Measurements from ENCODE around the gene ATG2A. TPM values are rescaled to one million over a fixed set of nuclear protein-coding genes. Genes with fewer than 3 reads are reported as not detected.

The ATG2A gene
- total and polyA plus RNA-seq, 2 of the 8 experiments (the other 6 are each of a cell fraction or from before 2014, with no cell fraction given) = 12.1 to 22.1 TPM

GRCh38 chr11:64859542-64860414, 57.2 kb downstream of the ATG2A start (continued):
- TF ChIP-seq JUN (IDR thresholded peaks at IDR 0.05; ENCODE audit: low read depth, low read length) (no peak), KDM5A (IDR thresholded peaks at IDR 0.05; ENCODE audit: low read length) (no peak), PHF8 (conservative IDR thresholded peaks at IDR 0.05; ENCODE audit: low read depth, low read length) (no peak), EGR1 (IDR thresholded peaks at IDR 0.05; ENCODE audit: borderline replicate concordance, low read depth, low read length) (no peak), HDAC6 (IDR thresholded peaks at IDR 0.05; ENCODE audit: low read depth, low read length) (no peak), SUZ12 (IDR thresholded peaks at IDR 0.05; ENCODE audit: low read length) (no peak), USF2 (IDR thresholded peaks at IDR 0.05; ENCODE audit: low read length) (no peak), RXRA (IDR thresholded peaks at IDR 0.05; ENCODE audit: insufficient read depth, low read depth, low read length) (no peak), ATF3 (IDR thresholded peaks at IDR 0.05; ENCODE audit: insufficient read depth, low read depth, low read length) (no peak)
